ENCODE measurements around the gene SERINC2. TPM values are rescaled to one million over a fixed set of nuclear protein-coding genes. Genes with fewer than 3 reads are reported as not detected.

SERINC2 gene
- total RNA-seq, 1 experiment from 2014 or later: 14.1 TPM

DNA sequence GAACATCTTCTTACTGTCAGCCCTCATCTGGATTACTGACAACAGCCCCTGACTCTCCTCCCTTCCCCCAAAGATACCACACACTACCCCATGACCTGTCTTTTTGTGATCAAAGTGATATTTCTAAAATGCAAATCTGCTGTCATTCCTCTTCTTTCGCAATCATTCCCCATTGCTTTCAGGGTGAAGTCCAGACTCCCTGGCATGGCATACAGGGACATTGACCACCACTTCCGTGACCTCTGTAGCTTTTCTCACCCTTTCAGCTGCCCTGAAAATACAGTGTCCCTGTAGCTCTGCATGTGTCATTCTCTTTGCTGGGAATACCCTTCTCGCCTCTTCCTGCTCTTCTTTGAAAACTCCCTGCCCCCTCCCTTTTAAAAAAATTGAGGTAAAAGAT, 4.1 kb downstream of the SERINC2 start:
- no peak overlapping the region for H3K14ac ChIP-seq (ENCODE audit: insufficient read depth, low read length)
- H3K9me3 ChIP-seq (ENCODE audit: control insufficient read depth, low read depth, low read length): no peaks in the 10 kb centered on the region
- no peak overlapping the region for H2AK5ac ChIP-seq (ENCODE audit: insufficient read length, low read length)
- no peaks in the 10 kb centered on the region for H3K79me1 ChIP-seq (ENCODE audit: insufficient read depth, low read depth, low read length, poor library complexity, severe bottlenecking)
- no peak overlapping the region for H3K9ac ChIP-seq (ENCODE audit: extremely low read depth, insufficient read length, low read length)
- TF ChIP-seq, protein P1, sequence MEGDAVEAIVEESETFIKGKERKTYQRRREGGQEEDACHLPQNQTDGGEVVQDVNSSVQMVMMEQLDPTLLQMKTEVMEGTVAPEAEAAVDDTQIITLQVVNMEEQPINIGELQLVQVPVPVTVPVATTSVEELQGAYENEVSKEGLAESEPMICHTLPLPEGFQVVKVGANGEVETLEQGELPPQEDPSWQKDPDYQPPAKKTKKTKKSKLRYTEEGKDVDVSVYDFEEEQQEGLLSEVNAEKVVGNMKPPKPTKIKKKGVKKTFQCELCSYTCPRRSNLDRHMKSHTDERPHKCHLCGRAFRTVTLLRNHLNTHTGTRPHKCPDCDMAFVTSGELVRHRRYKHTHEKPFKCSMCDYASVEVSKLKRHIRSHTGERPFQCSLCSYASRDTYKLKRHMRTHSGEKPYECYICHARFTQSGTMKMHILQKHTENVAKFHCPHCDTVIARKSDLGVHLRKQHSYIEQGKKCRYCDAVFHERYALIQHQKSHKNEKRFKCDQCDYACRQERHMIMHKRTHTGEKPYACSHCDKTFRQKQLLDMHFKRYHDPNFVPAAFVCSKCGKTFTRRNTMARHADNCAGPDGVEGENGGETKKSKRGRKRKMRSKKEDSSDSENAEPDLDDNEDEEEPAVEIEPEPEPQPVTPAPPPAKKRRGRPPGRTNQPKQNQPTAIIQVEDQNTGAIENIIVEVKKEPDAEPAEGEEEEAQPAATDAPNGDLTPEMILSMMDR (conservative IDR thresholded peaks at IDR 0.05): no peak
- peaks cover 3% of the 10 kb centered on the region; the same call in 1 of the 2 replicates for H3K4me1 ChIP-seq (ENCODE audit: insufficient read depth, low read length)
- no peak overlapping the region for H3K4ac ChIP-seq (ENCODE audit: low read depth, low read length)
- H3K27ac ChIP-seq (ENCODE audit: insufficient read length, low read depth, low read length): no peak overlapping the region
- H2AFZ ChIP-seq (ENCODE audit: low read length): no peak overlapping the region
- no peaks in the 10 kb centered on the region for H4K20me1 ChIP-seq (ENCODE audit: control insufficient read depth, insufficient read depth, insufficient read length)
- H3K27me3 ChIP-seq (ENCODE audit: insufficient read depth, low read length): no peaks in the 10 kb centered on the region
- H3T11ph ChIP-seq (ENCODE audit: low read length): no peak overlapping the region
- H4K8ac ChIP-seq (replicated peaks; ENCODE audit: insufficient read length, low read depth, low read length): no peak overlapping the region
- H4K5ac ChIP-seq (ENCODE audit: insufficient read length, low read depth, low read length): no peak overlapping the region
- H3K27me3 Mint-ChIP-seq (ENCODE audit: low read depth): peaks cover 11% of the 10 kb centered on the region
- H3K36me3 Mint-ChIP-seq (ENCODE audit: insufficient read depth in 1 of 3, low read depth in 3 of 3): peaks cover 0 to 10% (median 7%) of the 10 kb centered on the region in 3 experiments; a peak in 5 of 7 replicates
- WGBS (ENCODE audit: extremely low coverage, insufficient read length, low lambda C conversion rate): no CpG with 5 or more reads among the region's 3 CpGs
- H2BK120ac ChIP-seq (ENCODE audit: low read depth, low read length, poor library complexity, severe bottlenecking): no peak overlapping the region
- no peaks in the 10 kb centered on the region for H3K9me3 Mint-ChIP-seq
- H2BK15ac ChIP-seq (ENCODE audit: low read depth, low read length): no peak overlapping the region
- H2BK12ac ChIP-seq (ENCODE audit: insufficient read length, low read depth, low read length): no peak overlapping the region
- peak overlapping the region in 2 of 3 experiments; percentile 1 to 4; a peak in 3 of 7 replicates for H3K27ac Mint-ChIP-seq
- H3K23me2 ChIP-seq (ENCODE audit: insufficient read length, low read depth, low read length, poor library complexity, severe bottlenecking): peaks cover 16% of the 10 kb centered on the region
- DNase-seq: no peak
- H3K18ac ChIP-seq (ENCODE audit: insufficient read length, low read depth, low read length): no peak overlapping the region
- no peak overlapping the region for H2BK5ac ChIP-seq (ENCODE audit: insufficient read length, low read length)
- no peak overlapping the region for H3K56ac ChIP-seq (ENCODE audit: insufficient read length, low read depth, low read length)
- no peak overlapping the region for H2BK20ac ChIP-seq (ENCODE audit: low read depth, low read length, poor library complexity, severe bottlenecking)
- peaks cover 29 to 40% of the 10 kb centered on the region in 2 experiments for H3K4me1 Mint-ChIP-seq
- H4K91ac ChIP-seq (ENCODE audit: insufficient read length, low read depth, low read length): no peak overlapping the region
- no peak overlapping the region for H3K4me2 ChIP-seq (ENCODE audit: insufficient read depth, insufficient read length, low read length)
- no peak overlapping the region for H3K23ac ChIP-seq (ENCODE audit: insufficient read length, low read depth, low read length)
- H3K4me3 Mint-ChIP-seq: peak overlapping the region in 1 of 2 experiments; percentile 8; a peak in 1 of 5 replicates
- no peaks in the 10 kb centered on the region for H3K79me2 ChIP-seq (ENCODE audit: insufficient read depth, low read length)
